HepG2 (cell line): ENCODE results near the gene ACSF3. TPM values are rescaled to one million over a fixed set of nuclear protein-coding genes. Genes with fewer than 3 reads are reported as not detected.

ENCODE experiments used
- ATAD3A ChIP-seq: sonication (generic); formaldehyde crosslinking; IDR thresholded peaks from 2 replicates; pipeline ENCODE4 v1.4.0; 2020; ENCODE audit warnings: missing genetic modification reagents
- BRCA1 ChIP-seq: sonication (generic); formaldehyde crosslinking; IDR thresholded peaks from 2 replicates; pipeline ENCODE4 v1.4.0; 2020; ENCODE audit warnings: missing genetic modification reagents
- BRF2 ChIP-seq: sonication (generic); formaldehyde crosslinking; IDR thresholded peaks from 2 replicates; pipeline ENCODE4 v1.8.1; 2022; ENCODE audit warnings: mild to moderate bottlenecking, missing genetic modification reagents
- CENPT ChIP-seq: sonication (generic); formaldehyde crosslinking; IDR thresholded peaks from 2 replicates; pipeline ENCODE4 v1.8.0; 2022; ENCODE audit warnings: low read depth, mild to moderate bottlenecking, moderate library complexity, missing genetic modification reagents
- E2F2 ChIP-seq: sonication (generic); formaldehyde crosslinking; IDR thresholded peaks from 2 replicates; pipeline ENCODE4 v1.4.0; 2020; ENCODE audit warnings: missing genetic modification reagents, borderline replicate concordance
- EZH2 ChIP-seq: conservative IDR thresholded peaks from 2 replicates; pipeline ENCODE4 v1.6.1; 2012; ENCODE audit warnings: mild to moderate bottlenecking, low read depth, low read length, moderate library complexity
- FOXA1 ChIP-seq, 2 experiments: fragments of 450-650 bp in 1 of 2; sonication (generic) in 1 of 2; formaldehyde crosslinking in 1 of 2; IDR thresholded peaks; 2 replicates each; pipeline versions ENCODE4 v1.4.0 to v1.6.1; 2016 to 2020; ENCODE audit warnings: missing genetic modification reagents in 1 of 2
- HINFP ChIP-seq: sonication (generic); formaldehyde crosslinking; IDR thresholded peaks from 2 replicates; pipeline ENCODE4 v1.4.0; 2020; ENCODE audit warnings: low read depth, mild to moderate bottlenecking, missing genetic modification reagents
- HNF1B ChIP-seq: sonication (generic); formaldehyde crosslinking; IDR thresholded peaks from 2 replicates; pipeline ENCODE4 v1.5.1; 2020; ENCODE audit warnings: mild to moderate bottlenecking, moderate library complexity, missing genetic modification reagents
- MED1 ChIP-seq: sonication (generic); formaldehyde crosslinking; IDR thresholded peaks from 2 replicates; pipeline ENCODE4 v1.4.0; 2020; ENCODE audit warnings: missing genetic modification reagents
- MXD3 ChIP-seq: IDR thresholded peaks from 2 replicates; pipeline ENCODE4 v1.6.1; 2016; ENCODE audit warnings: mild to moderate bottlenecking, missing biosample characterization, missing genetic modification reagents
- NR2F2 ChIP-seq: IDR thresholded peaks from 2 replicates; pipeline ENCODE4 v1.6.1; 2012; ENCODE audit warnings: low read depth, inconsistent platforms, borderline replicate concordance
- RAD51 ChIP-seq: fragments of 450-650 bp; IDR thresholded peaks from 2 replicates; pipeline ENCODE4 v1.6.1; 2016; ENCODE audit warnings: borderline replicate concordance
- SRSF1 ChIP-seq: fragments of 200-400 bp; formaldehyde crosslinking; optimal IDR thresholded peaks from 2 replicates; pipeline ENCODE3; 2017; ENCODE audit warnings: mild to moderate bottlenecking, low read depth, low read length, moderate library complexity
- TFAP4 ChIP-seq: sonication (generic); IDR thresholded peaks from 2 replicates; pipeline ENCODE4 v1.6.1; 2016; ENCODE audit warnings: low read depth, borderline replicate concordance
- TRIM24 ChIP-seq: sonication (generic); formaldehyde crosslinking; IDR thresholded peaks from 2 replicates; pipeline ENCODE4 v1.8.0; 2022; ENCODE audit warnings: mild to moderate bottlenecking, missing genetic modification reagents
- YEATS4 ChIP-seq: sonication (generic); formaldehyde crosslinking; IDR thresholded peaks from 2 replicates; pipeline ENCODE4 v1.4.0; 2020; ENCODE audit warnings: missing genetic modification reagents, borderline replicate concordance
- ZFP91 ChIP-seq: sonication (generic); formaldehyde crosslinking; IDR thresholded peaks from 2 replicates; pipeline ENCODE4 v1.9.0; 2022; ENCODE audit warnings: missing genetic modification reagents, mild to moderate bottlenecking, borderline replicate concordance
- ZNF549 ChIP-seq: sonication (generic); formaldehyde crosslinking; IDR thresholded peaks from 2 replicates; pipeline ENCODE4 v1.5.0; 2020; ENCODE audit warnings: missing genetic modification reagents
- ZNF879 ChIP-seq: sonication (generic); formaldehyde crosslinking; IDR thresholded peaks from 2 replicates; pipeline ENCODE4 v1.8.1; 2023; ENCODE audit warnings: missing genetic modification reagents
- polyA plus RNA-seq, 8 experiments: library from polyadenylated mRNA; depleted of rRNA in 3 of 8; stranded (reverse) in 7 of 8; unstranded in 1 of 8; fragments of >200 nt; fragmentation: Illumina TruSeq in 4 of 8; extraction: Trizol in 4 of 8; gene quantifications; 2 replicates each; pipeline versions ENCODE4 v1.2.1 to v1.2.3, GENCODE V29; 2011 to 2016; ENCODE audit warnings: low read depth in 4 of 8, missing spikeins in 1 of 8, mixed read lengths in 1 of 8; ENCODE audit not compliant: insufficient read depth in 1 of 8
- total RNA-seq, 5 experiments: library from RNA; depleted of rRNA; stranded (reverse); fragments of >200 nt; fragmentation: Illumina TruSeq; extraction: Trizol; gene quantifications; 2 replicates each; pipeline ENCODE4 v1.2.3, GENCODE V29; 2016; ENCODE audit warnings: low read depth in 1 of 5

ACSF3 gene
- total and polyA plus RNA-seq, 2 of the 13 experiments (the other 11 are each of a cell fraction or from before 2014, with no cell fraction given), result 14.9 to 30.6 TPM

- TF ChIP-seq TRIM24 (no peak), ZNF879 (CRISPR knock-in tag) (no peak; the same call in 1 of the 2 replicates), HINFP (CRISPR knock-in tag) (peak; percentile 33; the same call in 1 of the 2 replicates), HNF1B (CRISPR knock-in tag) (peak; percentile 95), CENPT (no peak), FOXA1 (IDR thresholded peaks at IDR 0.05) (no peak), FOXA1 (CRISPR knock-in tag; IDR thresholded peaks at IDR 0.05) (no peak), SRSF1 (no peak), BRCA1 (CRISPR knock-in tag) (no peak), ATAD3A (CRISPR knock-in tag) (0 out of 2 replicates have a peak, but pooled peaks have one; percentile 11), RAD51 (no peak), ZFP91 (CRISPR knock-in tag) (peak; percentile 80; the same call in 1 of the 2 replicates), E2F2 (CRISPR knock-in tag) (0 out of 2 replicates have a peak, but pooled peaks have one; percentile 23), BRF2 (CRISPR knock-in tag) (no peak), MXD3 (CRISPR knock-in tag) (peak; percentile 51; the same call in 1 of the 2 replicates), EZH2 (no peak), YEATS4 (CRISPR knock-in tag) (peak; percentile 55; the same call in 1 of the 2 replicates), TFAP4 (peak; percentile 40; the same call in 1 of the 2 replicates), NR2F2 (peak; percentile 84), ZNF549 (CRISPR knock-in tag) (no peak), MED1 (peak; percentile 29; the same call in 1 of the 2 replicates)
These were observed 106.6 kb downstream of the ACSF3 start, which contains the start of gene SLC22A31 (continued) for GRCh38 chr16:89200124-89200849.
